H1 (cell line): Measurements from ENCODE around the gene SYNJ2. TPM values are rescaled to one million over a fixed set of nuclear protein-coding genes. Genes with fewer than 3 reads are reported as not detected.

Experiments
- CTCF ChIA-PET: fragments of 300-600 bp; sonication (Branson Sonifier 250); formaldehyde crosslinking; loops from one replicate; lab custom pipeline; 2021; ENCODE audit not compliant: partially characterized antibody; lab: Charles Lee
- POLR2A ChIA-PET: fragments of 300-600 bp; sonication (Branson Sonifier 250); formaldehyde crosslinking; loops from one replicate; lab custom pipeline; 2021; ENCODE audit warnings: inconsistent platforms; ENCODE audit not compliant: partially characterized antibody; lab: Charles Lee
- DNase-seq, 2 experiments: peaks; one replicate each; pipeline versions ENCODE4 v3.0.0 to v3.0.0-alpha.2; 2010 to 2022; ENCODE audit warnings: low spot score in 2 of 2, low read depth in 1 of 2, mixed read lengths in 1 of 2
- FAIRE-seq: peaks from 2 replicates; lab custom pipeline; 2011; peaks lifted over from hg19 to GRCh38; lab: Jason Lieb, UNC
- H2AFZ ChIP-seq: 2 replicates; pipeline ENCODE4 v1.8.1; 2012; ENCODE audit warnings: low read length, inconsistent platforms
- H2AK5ac ChIP-seq: 2 replicates; pipeline ENCODE4 v1.6.1; 2013; ENCODE audit warnings: low read depth, low read length
- H2BK120ac ChIP-seq: replicated peaks from 2 replicates; pipeline ENCODE3; 2013; ENCODE audit warnings: low read depth, low read length, inconsistent platforms
- H2BK12ac ChIP-seq: 2 replicates; pipeline ENCODE4 v1.6.1; 2013; ENCODE audit warnings: low read depth, low read length
- H2BK15ac ChIP-seq: 2 replicates; pipeline ENCODE4 v1.6.1; 2013; ENCODE audit warnings: low read length
- H2BK20ac ChIP-seq: 2 replicates; pipeline ENCODE4 v1.6.1; 2013; ENCODE audit warnings: low read length
- H2BK5ac ChIP-seq: 2 replicates; pipeline ENCODE4 v1.6.1; 2013; ENCODE audit warnings: low read depth, low read length
- H3K14ac ChIP-seq: 2 replicates; pipeline ENCODE4 v1.6.1; 2013; ENCODE audit warnings: inconsistent platforms; ENCODE audit not compliant: insufficient read length
- H3K18ac ChIP-seq: 2 replicates; pipeline ENCODE4 v1.6.1; 2013; ENCODE audit warnings: low read length; ENCODE audit errors: extremely low read depth
- H3K23ac ChIP-seq: 2 replicates; pipeline ENCODE4 v1.6.1; 2013; ENCODE audit warnings: inconsistent platforms; ENCODE audit not compliant: insufficient read length
- H3K23me2 ChIP-seq: 2 replicates; pipeline ENCODE4 v1.6.1; 2013; ENCODE audit warnings: low read depth, low read length
- H3K27ac ChIP-seq: 2 replicates; pipeline ENCODE4 v1.6.1; 2011; ENCODE audit warnings: low read depth, low read length, inconsistent platforms
- H3K27me3 ChIP-seq, 4 experiments: replicated peaks in 1 of 4; 1 replicate in 1 of 4; 2 replicates in 3 of 4; pipeline versions ENCODE4 v1.6.1 to v1.8.1; 2011 to 2013; ENCODE audit warnings: low read length in 3 of 4, mild to moderate bottlenecking in 3 of 4, inconsistent platforms in 2 of 4, mixed read lengths in 2 of 4, moderate library complexity in 1 of 4; ENCODE audit not compliant: control insufficient read depth in 3 of 4, insufficient read depth in 3 of 4; ENCODE audit errors: extremely low read depth in 1 of 4
- H3K36me3 ChIP-seq, 4 experiments: 2 replicates each; pipeline versions ENCODE4 v1.6.1 to v1.8.1; 2011 to 2013; ENCODE audit warnings: mild to moderate bottlenecking in 4 of 4, low read length in 3 of 4, moderate library complexity in 2 of 4, control low read depth in 1 of 4, inconsistent platforms in 1 of 4; ENCODE audit not compliant: insufficient read depth in 4 of 4, control insufficient read depth in 2 of 4
- H3K4ac ChIP-seq: replicated peaks from 2 replicates; pipeline ENCODE3; 2013; ENCODE audit warnings: low read length, low read depth, mixed read lengths, inconsistent platforms; ENCODE audit not compliant: insufficient read length
- H3K4me1 ChIP-seq, 4 experiments: replicated peaks in 1 of 4; 1 replicate in 1 of 4; 2 replicates in 3 of 4; pipeline versions ENCODE4 v1.6.1 to v1.8.1; 2011 to 2013; ENCODE audit warnings: low read length in 3 of 4, inconsistent platforms in 2 of 4, mixed read lengths in 1 of 4; ENCODE audit not compliant: insufficient read depth in 4 of 4, control insufficient read depth in 3 of 4
- H3K4me2 ChIP-seq, 2 experiments: 2 replicates each; pipeline versions ENCODE4 v1.6.1 to v1.8.1; 2011 to 2013; ENCODE audit warnings: low read depth in 2 of 2, low read length in 2 of 2, control low read depth in 1 of 2, inconsistent platforms in 1 of 2, mild to moderate bottlenecking in 1 of 2; ENCODE audit not compliant: insufficient read depth in 1 of 2
- H3K4me3 ChIP-seq, 4 experiments: fragments of 200-600, 300-600 bp in 1 of 4; sonication (generic), shearing (Covaris generic), sonication (Bioruptor Twin) in 1 of 4; 2 replicates each; pipeline versions ENCODE4 v1.5.1 to v1.8.1; 2011 to 2016; ENCODE audit warnings: low read length in 4 of 4, low read depth in 3 of 4, control low read depth in 2 of 4, inconsistent platforms in 2 of 4, mild to moderate bottlenecking in 2 of 4, mixed read lengths in 1 of 4, moderate library complexity in 1 of 4; ENCODE audit not compliant: insufficient read depth in 2 of 4; ENCODE audit errors: extremely low read depth in 1 of 4
- H3K56ac ChIP-seq: replicated peaks from 2 replicates; pipeline ENCODE3; 2013; ENCODE audit warnings: low read depth, mild to moderate bottlenecking, mixed read lengths, low read length, inconsistent platforms; ENCODE audit not compliant: insufficient read length
- H3K79me1 ChIP-seq: 2 replicates; pipeline ENCODE4 v1.6.1; 2013; ENCODE audit warnings: low read depth, low read length, control low read depth
- H3K79me2 ChIP-seq, 2 experiments: 2 replicates each; pipeline versions ENCODE4 v1.6.1 to v1.8.1; 2012 to 2013; ENCODE audit warnings: low read length in 2 of 2, mild to moderate bottlenecking in 2 of 2, inconsistent platforms in 1 of 2; ENCODE audit not compliant: insufficient read depth in 2 of 2, control insufficient read depth in 1 of 2
- H3K9ac ChIP-seq, 4 experiments: replicated peaks in 1 of 4; 1 replicate in 1 of 4; 2 replicates in 3 of 4; pipeline versions ENCODE4 v1.6.1 to v1.8.1; 2011 to 2013; ENCODE audit warnings: low read depth in 3 of 4, low read length in 3 of 4, control low read depth in 2 of 4, mild to moderate bottlenecking in 2 of 4, moderate library complexity in 2 of 4, inconsistent platforms in 1 of 4; ENCODE audit errors: extremely low read depth in 1 of 4
- H3K9me3 ChIP-seq, 2 experiments: 2 replicates each; pipeline versions ENCODE4 v1.6.1 to v1.8.1; 2012 to 2013; ENCODE audit warnings: mild to moderate bottlenecking in 2 of 2, moderate library complexity in 2 of 2, control low read depth in 1 of 2, inconsistent platforms in 1 of 2, low read depth in 1 of 2, low read length in 1 of 2, mixed read lengths in 1 of 2; ENCODE audit not compliant: insufficient read depth in 2 of 2
- H4K20me1 ChIP-seq, 2 experiments: replicated peaks in 1 of 2; 2 replicates each; pipeline versions ENCODE3 to v1.8.1; 2011 to 2013; ENCODE audit warnings: inconsistent platforms in 2 of 2, low read length in 2 of 2, mild to moderate bottlenecking in 1 of 2; ENCODE audit not compliant: insufficient read depth in 2 of 2, control insufficient read depth in 1 of 2
- H4K5ac ChIP-seq: 2 replicates; pipeline ENCODE4 v1.6.1; 2013; ENCODE audit warnings: low read length, low read depth, mixed read lengths, inconsistent platforms; ENCODE audit not compliant: insufficient read length
- H4K8ac ChIP-seq: 2 replicates; pipeline ENCODE4 v1.8.0; 2013; ENCODE audit warnings: mild to moderate bottlenecking, moderate library complexity, low read length, inconsistent platforms; ENCODE audit not compliant: insufficient read depth; ENCODE audit errors: extremely low read depth
- H4K91ac ChIP-seq: replicated peaks from 2 replicates; pipeline ENCODE3; 2013; ENCODE audit warnings: low read length, mixed read lengths, inconsistent platforms; ENCODE audit not compliant: insufficient read length
- BCL11A ChIP-seq, 2 experiments: IDR thresholded peaks; one replicate each; pipeline ENCODE4 v1.6.1; 2011; ENCODE audit warnings: low read depth in 2 of 2, low read length in 2 of 2, mild to moderate bottlenecking in 2 of 2
- CBX5 ChIP-seq: fragments of 300-800, 300-1000 bp; sonication (generic); IDR thresholded peaks from 2 replicates; pipeline ENCODE4 v1.7.1; 2016; ENCODE audit warnings: antibody characterized with exemption, low read length, low read depth
- EGR1 ChIP-seq: IDR thresholded peaks from 2 replicates; pipeline ENCODE4 v1.6.1; 2011; ENCODE audit warnings: low read depth, low read length, borderline replicate concordance
- GTF2F1 ChIP-seq: IDR thresholded peaks from 2 replicates; pipeline ENCODE4 v1.6.1; 2012; ENCODE audit warnings: low read depth, low read length, improper control_type of control experiment, borderline replicate concordance
- HDAC6 ChIP-seq: IDR thresholded peaks from one replicate; pipeline ENCODE4 v1.7.1; 2012; ENCODE audit warnings: low read depth, mild to moderate bottlenecking, inconsistent platforms, low read length, moderate library complexity
- NRF1 ChIP-seq: IDR thresholded peaks from 2 replicates; pipeline ENCODE4 v1.6.1; 2011; ENCODE audit warnings: mild to moderate bottlenecking, low read depth, low read length, improper control_type of control experiment
- RAD21 ChIP-seq, 2 experiments: IDR thresholded peaks in 1 of 2; conservative IDR thresholded peaks in 1 of 2; 2 replicates each; pipeline ENCODE4 v1.6.1; 2011; ENCODE audit warnings: low read depth in 2 of 2, low read length in 2 of 2, improper control_type of control experiment in 1 of 2, inconsistent platforms in 1 of 2, mild to moderate bottlenecking in 1 of 2, moderate library complexity in 1 of 2
- RBBP5 ChIP-seq: IDR thresholded peaks from 2 replicates; pipeline ENCODE4 v1.7.1; 2012; ENCODE audit warnings: low read depth, mild to moderate bottlenecking, inconsistent platforms, low read length, moderate library complexity, borderline replicate concordance
- RFX5 ChIP-seq: IDR thresholded peaks from 2 replicates; pipeline ENCODE4 v1.6.1; 2011; ENCODE audit warnings: low read depth, low read length, improper control_type of control experiment, borderline replicate concordance
- RNF2 ChIP-seq: fragments of 200-900, 300-1000 bp; sonication (generic); IDR thresholded peaks from 2 replicates; pipeline ENCODE4 v1.7.1; 2016; ENCODE audit warnings: borderline replicate concordance, low read depth, mild to moderate bottlenecking, antibody characterized with exemption, low read length; ENCODE audit not compliant: poor library complexity, severe bottlenecking; ENCODE audit errors: missing control alignments
- SP1 ChIP-seq: IDR thresholded peaks from 2 replicates; pipeline ENCODE4 v1.6.1; 2011; ENCODE audit warnings: low read depth, low read length
- TAF7 ChIP-seq: optimal IDR thresholded peaks from 2 replicates; pipeline ENCODE3; 2011; ENCODE audit warnings: low read depth, mild to moderate bottlenecking, inconsistent platforms, low read length, moderate library complexity, borderline replicate concordance
- WGBS, 2 experiments: shearing (Covaris generic) in 1 of 2; methylation state at CpG; one replicate each; pipeline versions ENCODE4 v1.1.6 to v1.1.7; 2013 to 2015; ENCODE audit warnings: low lambda C conversion rate in 2 of 2, mixed read lengths in 2 of 2, inconsistent platforms in 1 of 2, low coverage in 1 of 2, missing lambda C conversion rate in 1 of 2; ENCODE audit not compliant: insufficient replicate concordance in 2 of 2, insufficient coverage in 1 of 2, insufficient read length in 1 of 2; ENCODE audit errors: extremely low coverage in 1 of 2, missing lambda C conversion rate in 1 of 2; 5-methylcytosine and 5-hydroxymethylcytosine counted together
- polyA plus RNA-seq, 7 experiments: library from polyadenylated mRNA; depleted of rRNA in 3 of 7; stranded (reverse) in 5 of 7; unstranded in 2 of 7; fragments of >200 nt in 5 of 7; fragments of 200-250 nt in 2 of 7; gene quantifications; 1 replicate in 5 of 7; 2 replicates in 1 of 7; 4 replicates in 1 of 7; pipeline versions ENCODE4 v1.2.1 to v1.2.3, GENCODE V29; 2011 to 2013; ENCODE audit warnings: missing spikeins in 2 of 7, mixed read lengths in 2 of 7
- total RNA-seq: library from RNA; stranded (reverse); fragmentation: NEBNext Ultra II Directional; extraction: Animal tissue kit (Norgen Biotek cat#: 25700); gene quantifications from 2 replicates; pipeline ENCODE4 v1.2.1, GENCODE V29; 2021

SYNJ2 gene
- total and polyA plus RNA-seq, 2 of the 8 experiments (the other 6 are each of a cell fraction or from before 2014, with no cell fraction given) = 3.7 to 13.9 TPM

DNA sequence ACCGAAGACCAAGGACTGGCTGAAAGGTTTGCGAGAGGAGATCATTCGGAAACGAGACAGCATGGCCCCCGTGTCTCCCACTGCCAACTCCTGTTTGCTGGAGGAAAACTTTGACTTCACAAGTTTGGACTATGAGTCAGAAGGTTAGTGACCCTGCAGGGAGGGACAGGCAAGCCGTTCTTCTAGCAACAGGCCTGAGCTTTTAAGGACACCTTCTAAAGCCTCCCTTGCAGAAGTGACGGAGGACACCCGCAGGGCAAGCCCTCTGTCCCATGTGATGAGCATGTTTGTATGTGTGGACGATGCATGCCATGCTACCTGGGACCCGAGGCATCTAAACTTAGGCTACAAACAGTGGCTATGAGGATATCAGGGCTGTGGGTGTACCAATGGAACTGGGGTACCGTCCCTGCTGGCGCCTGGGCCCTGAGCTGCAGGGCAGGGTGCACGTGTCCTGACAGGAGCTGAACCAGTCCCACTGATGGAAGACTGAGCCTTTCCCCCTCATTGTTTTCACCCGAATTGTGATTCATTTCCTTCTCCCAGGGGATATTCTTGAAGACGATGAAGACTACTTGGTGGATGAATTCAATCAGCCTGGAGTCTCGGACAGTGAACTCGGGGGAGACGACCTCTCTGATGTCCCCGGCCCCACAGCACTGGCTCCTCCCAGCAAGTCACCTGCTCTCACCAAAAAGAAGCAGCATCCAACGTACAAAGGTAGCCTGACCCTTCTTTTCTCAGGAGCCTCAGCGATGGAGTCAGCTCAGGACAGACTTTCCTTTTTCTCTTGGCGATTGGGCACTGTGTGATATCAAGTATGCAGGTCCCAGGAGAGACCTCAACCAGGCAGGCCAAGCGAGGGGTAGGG, 102.0 kb downstream of the SYNJ2 start:
- no peak overlapping the region for H4K5ac ChIP-seq
- H4K8ac ChIP-seq = no peak overlapping the region
- no peak overlapping the region for H3K4me3 ChIP-seq
- no peaks in the 10 kb centered on the region for H3K23me2 ChIP-seq
- no peak overlapping the region for H3K18ac ChIP-seq
- H2AK5ac ChIP-seq = no peak overlapping the region
- H4K20me1 ChIP-seq = peaks cover 0 to 2% of the 10 kb centered on the region in 2 experiments
- H3K4ac ChIP-seq = no peak overlapping the region
- no peaks in the 10 kb centered on the region for H3K27me3 ChIP-seq
- H4K91ac ChIP-seq = no peak overlapping the region
- H2BK5ac ChIP-seq = no peak overlapping the region
- H3K9ac ChIP-seq = no peak overlapping the region
- no peak overlapping the region for H2BK120ac ChIP-seq
- no peaks in the 10 kb centered on the region for H3K9me3 ChIP-seq
- H3K4me1 ChIP-seq = no peaks in the 10 kb centered on the region
- H3K27ac ChIP-seq = no peak overlapping the region
- FAIRE-seq (no peak), DNase-seq (no peak)
- H3K4me2 ChIP-seq = no peak overlapping the region
- no peak overlapping the region for H2BK20ac ChIP-seq
- no peak overlapping the region for H3K56ac ChIP-seq
- no peak overlapping the region for H2BK15ac ChIP-seq
- no peaks in the 10 kb centered on the region; a peak in 1 of 8 replicates for H3K36me3 ChIP-seq
- no peak overlapping the region for H2AFZ ChIP-seq
- CTCF ChIA-PET = interaction anchor here (1.2 to 4.5 kb wide), 2 partner anchors 12 to 141 kb away, joined by 4 to 22 read pairs; no protein-coding TSS in a partner anchor
- POLR2A ChIA-PET = no interaction called here
- 88% methylated on average over 23 of the region's 23 CpGs; no CpG with 5 or more reads in 1 of the 2 experiments for WGBS, 2 experiments
- H3K23ac ChIP-seq = no peak overlapping the region
- H3K79me1 ChIP-seq = no peaks in the 10 kb centered on the region; the same call in 1 of the 2 replicates
- H3K14ac ChIP-seq = no peak overlapping the region
- no peak overlapping the region for H2BK12ac ChIP-seq
- no peaks in the 10 kb centered on the region for H3K79me2 ChIP-seq
- TF ChIP-seq SP1 (no peak), RNF2 (no peak), RBBP5 (no peak), TAF7 (no peak), CBX5 (no peak), EGR1 (no peak), HDAC6 (no peak), RAD21 (IDR thresholded peaks at IDR 0.05 in 1 of 2, conservative IDR thresholded peaks at IDR 0.05 in 1 of 2; ENCODE audit: low read depth in 2 of 2, low read length in 2 of 2) (no peak), RFX5 (no peak), NRF1 (no peak), BCL11A (IDR thresholded peaks at IDR 0.05; ENCODE audit: low read depth in 2 of 2, low read length in 2 of 2) (no peak), GTF2F1 (no peak)
